Thyroid gland (tissue), 4 donors: ENCODE results near the gene DIP2C. TPM values are rescaled to one million over a fixed set of nuclear protein-coding genes. Genes with fewer than 3 reads are reported as not detected.

ENCODE experiments used
- DNase-seq, 2 donors: peaks; one replicate each; pipeline ENCODE4 v3.0.0-alpha.2; 2019
- H3K27ac ChIP-seq, 3 donors: fragments of 200-600 bp; sonication (generic); 1 replicate in 2 of 3; 2 replicates in 1 of 3; pipeline ENCODE4 v1.5.1; 2016 to 2019; ENCODE audit warnings: mild to moderate bottlenecking in 1 of 3, moderate library complexity in 1 of 3
- H3K27me3 ChIP-seq: fragments of 200-600 bp; sonication (generic); one replicate; pipeline ENCODE4 v1.5.1; 2019
- H3K36me3 ChIP-seq, 2 donors: fragments of 200-600 bp; sonication (generic); one replicate each; pipeline ENCODE4 v1.5.1; 2016 to 2019
- H3K4me1 ChIP-seq, 2 donors: fragments of 200-600 bp; sonication (generic); one replicate each; pipeline ENCODE4 v1.5.1; 2017 to 2019
- H3K4me3 ChIP-seq, 3 donors: fragments of 200-600 bp; sonication (generic); replicated peaks in 1 of 3; 1 replicate in 2 of 3; 2 replicates in 1 of 3; pipeline ENCODE4 v1.5.1; 2016; ENCODE audit warnings: mild to moderate bottlenecking in 1 of 3
- H3K9me3 ChIP-seq: fragments of 200-600 bp; sonication (generic); one replicate; pipeline ENCODE4 v1.5.1; 2017
- CTCF ChIP-seq, 6 experiments: fragments of 200-600 bp in 3 of 6; fragments of 450-650 bp in 3 of 6; sonication (generic) in 3 of 6; IDR thresholded peaks; one replicate each; pipeline ENCODE4 v1.5.1; 2016 to 2019; ENCODE audit warnings: antibody characterized with exemption in 6 of 6, mild to moderate bottlenecking in 2 of 6, inconsistent platforms in 1 of 6, moderate library complexity in 1 of 6
- POLR2A ChIP-seq, 2 donors: fragments of 450-650 bp; IDR thresholded peaks; one replicate each; pipeline ENCODE4 v1.6.1; 2017; ENCODE audit warnings: antibody characterized with exemption in 2 of 2, mild to moderate bottlenecking in 2 of 2, moderate library complexity in 1 of 2
- WGBS, 2 donors: methylation state at CpG; one replicate each; pipeline ENCODE4 v1.1.5; 2017; 5-methylcytosine and 5-hydroxymethylcytosine counted together
- intact Hi-C: fragments of 100-400 bp; cut with DNase I; formaldehyde crosslinking; loops from one replicate; pipeline ENCODE4 v1.15.1; 2023
- total RNA-seq, 4 donors: library from RNA; depleted of rRNA; stranded (reverse); fragments of >200 nt; gene quantifications; one replicate each; pipeline ENCODE4 v1.2.3, GENCODE V29; 2016

Gene DIP2C
- total RNA-seq, 4 donors from 2014 or later = 11.4 to 14.6 (median 12.3) TPM

- H3K27ac ChIP-seq = no peak overlapping the region
- 82 to 88% methylated on average over 5 of the region's 5 CpGs for WGBS, 2 donors
These were observed 16.5 kb downstream of the DIP2C start for GRCh38 chr10:672992-673391.

GRCh38 chr10:672203-672602 lies 17.3 kb downstream of the DIP2C start:
- no peak for DNase-seq
- TF ChIP-seq POLR2A (IDR thresholded peaks at IDR 0.05) (no peak), CTCF (IDR thresholded peaks at IDR 0.05) (no peak)
- intact Hi-C loops = no loop called here
- no peak overlapping the region for H3K27ac ChIP-seq
- H3K9me3 ChIP-seq = no peaks in the 10 kb centered on the region
- H3K4me1 ChIP-seq = no peaks in the 10 kb centered on the region
- 93 to 95% methylated on average over 24 of the region's 24 CpGs for WGBS, 2 donors
- H3K36me3 ChIP-seq = no peaks in the 10 kb centered on the region
- H3K27me3 ChIP-seq = no peaks in the 10 kb centered on the region
- H3K4me3 ChIP-seq = no peak overlapping the region

More at GRCh38 chr10:672992-673391, 16.5 kb downstream of the DIP2C start:
- no peak overlapping the region for H3K4me3 ChIP-seq
- DNase-seq = no peak
- no peaks in the 10 kb centered on the region for H3K36me3 ChIP-seq
- TF ChIP-seq CTCF (IDR thresholded peaks at IDR 0.05) = no peak
- intact Hi-C loops = no loop called here
- no peaks in the 10 kb centered on the region for H3K9me3 ChIP-seq
- no peaks in the 10 kb centered on the region for H3K27me3 ChIP-seq
- no peaks in the 10 kb centered on the region for H3K4me1 ChIP-seq

- TF ChIP-seq CTCF (IDR thresholded peaks at IDR 0.05) (no peak), POLR2A (IDR thresholded peaks at IDR 0.05) (no peak)
These were observed 18.5 kb downstream of the DIP2C start for GRCh38 chr10:670990-671389.

GRCh38 chr10:670038-670437 lies 19.4 kb downstream of the DIP2C start:
- intact Hi-C loops = no loop called here
- Histone ChIP-seq H3K4me1 (no peaks in the 10 kb centered on the region), H3K36me3 (no peaks in the 10 kb centered on the region), H3K27me3 (no peaks in the 10 kb centered on the region), H3K27ac (no peak overlapping the region), H3K4me3 (no peak overlapping the region), H3K9me3 (no peaks in the 10 kb centered on the region)
- 90% methylated on average over 19 of the region's 19 CpGs for WGBS, 2 donors
- no peak for DNase-seq
- no peak for TF ChIP-seq POLR2A (IDR thresholded peaks at IDR 0.05)
- TF ChIP-seq CTCF (IDR thresholded peaks at IDR 0.05) = no peak

More at GRCh38 chr10:670990-671389, 18.5 kb downstream of the DIP2C start:
- Histone ChIP-seq H3K9me3 (no peaks in the 10 kb centered on the region), H3K4me3 (no peak overlapping the region), H3K27ac (no peak overlapping the region), H3K4me1 (no peaks in the 10 kb centered on the region), H3K36me3 (no peaks in the 10 kb centered on the region), H3K27me3 (no peaks in the 10 kb centered on the region)
- no peak for DNase-seq
- 91 to 93% methylated on average over 25 to 26 of the region's 26 CpGs for WGBS, 2 donors
- intact Hi-C loops = no loop called here

GRCh38 chr10:668786-669485 lies 20.5 kb downstream of the DIP2C start:
- H3K4me1 ChIP-seq = no peaks in the 10 kb centered on the region
- WGBS, 2 donors = 90 to 91% methylated on average over 17 of the region's 17 CpGs
- no peak for DNase-seq
- H3K9me3 ChIP-seq = no peaks in the 10 kb centered on the region
- H3K4me3 ChIP-seq = no peak overlapping the region
- intact Hi-C loops = no loop called here
- no peaks in the 10 kb centered on the region for H3K36me3 ChIP-seq
- no peak overlapping the region for H3K27ac ChIP-seq
- TF ChIP-seq POLR2A (IDR thresholded peaks at IDR 0.05) (no peak), CTCF (IDR thresholded peaks at IDR 0.05) (no peak)
- H3K27me3 ChIP-seq = no peaks in the 10 kb centered on the region
